Skeletal muscle satellite cell (primary cell): ENCODE data around the gene CCDC83. TPM values are rescaled to one million over a fixed set of nuclear protein-coding genes. Genes with fewer than 3 reads are reported as not detected.

Source experiments
- H3K27me3 ChIP-seq: 2 replicates; pipeline ENCODE4 v1.7.0; 2013; ENCODE audit warnings: low read length; ENCODE audit not compliant: control insufficient read depth, insufficient read depth
- H3K36me3 ChIP-seq: 2 replicates; pipeline ENCODE4 v1.7.0; 2013; ENCODE audit warnings: mild to moderate bottlenecking, control low read depth, low read length; ENCODE audit not compliant: insufficient read depth
- H3K4me1 ChIP-seq: 2 replicates; pipeline ENCODE4 v1.7.0; 2013; ENCODE audit warnings: low read length; ENCODE audit not compliant: control insufficient read depth, insufficient read depth
- H3K4me2 ChIP-seq: 2 replicates; pipeline ENCODE4 v1.7.0; 2013; ENCODE audit warnings: mild to moderate bottlenecking, low read length
- H3K4me3 ChIP-seq: 2 replicates; pipeline ENCODE4 v1.7.0; 2013; ENCODE audit warnings: low read length
- H3K9ac ChIP-seq: 2 replicates; pipeline ENCODE4 v1.7.0; 2013; ENCODE audit warnings: mild to moderate bottlenecking, low read depth, low read length, moderate library complexity
- H3K9me3 ChIP-seq: replicated peaks from 2 replicates; pipeline ENCODE4 v1.7.0; 2013; ENCODE audit warnings: mild to moderate bottlenecking, control low read depth, low read length
- total RNA-seq: library from RNA; depleted of rRNA; stranded (reverse); fragments of >200 nt; gene quantifications from 2 replicates; pipeline ENCODE4 v1.2.3, GENCODE V29; 2012; rRNA removed

The CCDC83 gene
- not detected in 2 replicates for total RNA-seq

GRCh38 chr11:85855341-85855656, at the start of gene CCDC83:
TSS of gene CCDC83 (plus strand) at chr11:85855383. CDS start at chr11:85865124, 9,741 bp downstream.
- Histone ChIP-seq H3K27me3 (no peaks in the 10 kb centered on the region), H3K36me3 (no peaks in the 10 kb centered on the region), H3K4me2 (peak within 1 kb of the TSS; percentile 90), H3K4me3 (peak within 1 kb of the TSS; percentile 78), H3K9me3 (no peaks in the 10 kb centered on the region), H3K9ac (peak within 1 kb of the TSS; percentile 87), H3K4me1 (peaks cover 5% of the 10 kb centered on the region)

- H3K4me3 ChIP-seq: no peak overlapping the region
- no peak overlapping the region for H3K4me2 ChIP-seq
- no peaks in the 10 kb centered on the region for H3K9me3 ChIP-seq
- no peaks in the 10 kb centered on the region for H3K36me3 ChIP-seq
- H3K4me1 ChIP-seq: peaks cover 6% of the 10 kb centered on the region
- peaks cover 8% of the 10 kb centered on the region for H3K27me3 ChIP-seq
- no peak overlapping the region for H3K9ac ChIP-seq
Measured at GRCh38 chr11:85805387-85805786, 49.8 kb upstream of the CCDC83 start.

DNA sequence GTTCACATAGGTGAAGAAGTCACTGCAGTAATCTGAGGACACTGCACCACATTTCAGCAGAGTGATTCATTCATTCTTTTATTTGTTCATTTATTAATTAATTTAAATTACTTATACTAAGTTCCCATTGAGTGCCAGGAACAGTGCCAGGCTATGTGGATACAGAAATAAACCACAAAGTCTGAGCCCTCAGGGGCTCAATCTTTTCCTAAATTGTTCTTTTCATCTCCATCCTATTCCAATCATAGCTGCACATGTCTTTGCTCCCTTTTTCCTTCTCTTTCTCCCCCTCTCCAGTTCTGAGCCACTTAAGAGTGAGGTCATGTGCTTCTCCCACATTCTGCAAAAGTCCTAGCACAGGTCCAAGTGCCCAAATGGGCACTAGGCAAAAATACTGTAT, 49.2 kb upstream of the CCDC83 start:
- Histone ChIP-seq H3K27me3 (peaks cover 14% of the 10 kb centered on the region), H3K9ac (no peak overlapping the region), H3K4me2 (no peak overlapping the region), H3K4me1 (peaks cover 11% of the 10 kb centered on the region), H3K36me3 (no peaks in the 10 kb centered on the region), H3K9me3 (no peaks in the 10 kb centered on the region), H3K4me3 (no peak overlapping the region)

- Histone ChIP-seq H3K4me2 (no peak overlapping the region), H3K36me3 (no peaks in the 10 kb centered on the region), H3K27me3 (peaks cover 14% of the 10 kb centered on the region), H3K9ac (no peak overlapping the region), H3K4me3 (no peak overlapping the region), H3K9me3 (no peaks in the 10 kb centered on the region), H3K4me1 (peaks cover 15% of the 10 kb centered on the region)
Measured at GRCh38 chr11:85806876-85807275, 48.3 kb upstream of the CCDC83 start.

DNA sequence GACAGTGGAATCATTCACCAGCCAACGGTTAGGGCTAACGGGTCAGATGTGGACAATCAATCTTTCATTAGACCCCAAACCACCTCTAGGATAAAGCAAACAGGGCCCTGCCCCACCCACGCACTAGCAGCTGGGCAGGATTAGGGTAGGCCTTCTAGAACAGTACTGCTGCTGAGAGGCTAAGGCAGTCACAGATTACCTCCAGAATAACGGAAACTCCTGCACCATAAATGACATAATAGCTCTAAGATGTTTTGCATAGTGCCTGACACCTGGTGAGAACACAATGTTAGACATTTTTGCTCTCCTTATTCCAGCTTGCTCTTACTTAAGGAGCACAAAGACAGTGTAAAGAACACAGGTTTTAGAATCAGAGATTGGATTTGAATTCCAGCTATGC, 46.0 kb upstream of the CCDC83 start:
- peaks cover 17% of the 10 kb centered on the region for H3K4me1 ChIP-seq
- peaks cover 14% of the 10 kb centered on the region for H3K27me3 ChIP-seq
- peak overlapping the region; percentile 6 for H3K4me2 ChIP-seq
- no peak overlapping the region for H3K9ac ChIP-seq
- H3K4me3 ChIP-seq: no peak overlapping the region
- H3K9me3 ChIP-seq: no peaks in the 10 kb centered on the region
- H3K36me3 ChIP-seq: no peaks in the 10 kb centered on the region

DNA sequence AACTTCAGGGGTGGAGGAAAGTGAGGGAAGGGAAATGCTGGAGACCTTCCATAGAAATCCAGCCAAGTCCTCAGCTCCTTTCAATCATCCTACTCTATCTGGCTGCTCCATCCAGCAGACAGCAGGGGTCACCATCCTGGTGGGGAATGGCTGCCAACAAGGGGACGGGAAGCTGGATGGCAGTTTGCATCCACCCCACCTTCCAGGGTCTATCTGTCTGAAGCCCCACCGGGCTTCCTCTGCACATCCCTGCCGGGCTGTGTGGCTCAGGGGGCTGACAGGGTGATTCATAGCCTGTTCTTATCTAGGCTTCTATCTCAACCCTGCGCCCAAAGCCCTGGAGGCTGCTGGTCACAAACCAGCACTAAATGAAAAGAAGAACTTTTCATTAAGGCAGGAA, 45.3 kb upstream of the CCDC83 start:
- H3K9me3 ChIP-seq: no peaks in the 10 kb centered on the region
- H3K36me3 ChIP-seq: no peaks in the 10 kb centered on the region
- H3K27me3 ChIP-seq: peaks cover 14% of the 10 kb centered on the region
- no peak overlapping the region for H3K9ac ChIP-seq
- peak overlapping the region; percentile 98 for H3K4me2 ChIP-seq
- peaks cover 24% of the 10 kb centered on the region for H3K4me1 ChIP-seq
- peak overlapping the region; percentile 81 for H3K4me3 ChIP-seq

DNA sequence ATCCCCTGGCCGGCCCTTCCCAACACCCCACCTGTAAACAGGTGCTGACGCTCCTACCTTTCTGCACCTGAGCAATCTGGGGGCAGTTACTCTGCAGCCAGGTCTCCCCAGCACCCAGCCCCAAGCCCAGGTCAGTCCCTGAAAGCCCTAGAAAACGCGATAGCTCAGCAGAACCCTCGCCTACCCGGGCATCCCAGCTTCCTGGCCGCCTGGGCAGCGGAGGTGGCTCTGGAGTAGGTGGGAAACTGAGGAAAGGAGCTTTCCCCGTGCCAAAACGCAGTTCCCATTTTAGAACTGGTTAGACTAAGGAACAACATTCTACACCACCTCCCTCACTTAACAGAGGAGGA, 44.7 kb upstream of the CCDC83 start:
- H3K4me3 ChIP-seq: peak overlapping the region; percentile 81
- no peaks in the 10 kb centered on the region for H3K9me3 ChIP-seq
- no peaks in the 10 kb centered on the region for H3K36me3 ChIP-seq
- peak overlapping the region; percentile 98 for H3K4me2 ChIP-seq
- H3K4me1 ChIP-seq: peaks cover 28% of the 10 kb centered on the region
- peak overlapping the region; percentile 76 for H3K9ac ChIP-seq
- H3K27me3 ChIP-seq: peaks cover 14% of the 10 kb centered on the region

DNA sequence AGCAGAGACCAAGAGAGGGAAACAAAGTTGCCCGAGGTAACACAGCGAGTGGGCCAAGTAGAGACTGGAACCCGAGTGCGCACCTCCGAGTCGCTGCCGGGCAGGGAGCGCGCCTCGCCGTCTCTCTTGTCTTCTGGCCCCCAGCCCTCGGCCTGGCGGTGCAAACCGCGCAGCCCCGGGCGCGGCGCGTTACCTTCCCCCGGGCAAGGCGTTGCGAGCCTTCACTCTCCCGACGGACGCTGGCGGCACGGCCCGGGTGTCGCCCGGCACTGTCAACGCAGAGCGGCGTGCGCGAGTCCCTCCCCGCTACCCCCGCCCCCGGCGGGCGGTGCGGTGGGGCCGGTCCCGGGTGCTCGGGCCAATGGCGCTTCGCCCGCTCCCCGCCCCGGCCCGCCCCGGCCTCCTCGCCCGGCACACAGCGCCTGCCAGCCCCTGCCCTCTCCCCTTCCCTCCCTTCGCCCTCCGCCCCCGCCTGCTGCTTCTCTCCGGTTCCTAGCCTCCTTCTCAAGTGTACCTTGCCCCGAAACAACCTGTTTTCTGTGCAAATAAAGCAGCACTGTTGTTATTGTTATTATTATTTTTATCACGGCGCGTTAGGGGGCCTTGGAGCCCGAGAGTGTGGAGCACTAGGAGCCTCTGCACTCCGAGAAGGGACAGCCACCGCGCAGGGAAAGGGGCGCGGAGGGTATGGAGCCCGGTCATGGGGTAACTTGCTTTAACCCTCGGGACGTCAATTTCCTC, 44.1 kb upstream of the CCDC83 start, which contains the start of gene SYTL2:
SYTL2 (minus strand) TSS at position 271 of the 741 bp plus-strand sequence. CDS start 53,416 bp downstream, outside the sequence.
- Histone ChIP-seq H3K4me1 (peaks cover 33% of the 10 kb centered on the region), H3K4me2 (peak within 1 kb of the TSS; percentile 98), H3K27me3 (peaks cover 14% of the 10 kb centered on the region), H3K36me3 (no peaks in the 10 kb centered on the region), H3K9ac (peak within 1 kb of the TSS; percentile 76), H3K9me3 (no peaks in the 10 kb centered on the region), H3K4me3 (peak within 1 kb of the TSS; percentile 81)

DNA sequence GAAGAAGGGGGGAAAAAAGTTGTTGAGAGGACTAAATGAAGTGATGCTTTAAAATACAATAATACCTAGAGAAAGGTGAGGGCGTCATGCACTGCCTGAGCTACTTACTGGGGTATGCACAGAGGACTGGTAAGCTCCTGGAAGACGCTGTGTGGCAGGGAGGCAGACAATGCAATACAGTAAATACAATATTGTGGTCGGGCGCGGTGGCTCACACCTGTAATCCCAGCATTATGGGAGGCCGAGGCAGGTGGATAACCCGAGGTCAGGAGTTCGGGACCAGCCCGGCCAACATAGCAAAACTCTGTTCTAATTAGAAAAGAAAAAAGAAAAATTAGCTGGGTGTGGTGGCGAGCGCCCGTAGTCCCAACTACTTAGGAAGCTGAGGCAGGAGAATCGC, 43.6 kb upstream of the CCDC83 start:
- H3K9me3 ChIP-seq: no peaks in the 10 kb centered on the region
- peak overlapping the region; percentile 98 for H3K4me2 ChIP-seq
- H3K36me3 ChIP-seq: no peaks in the 10 kb centered on the region
- H3K4me3 ChIP-seq: peak overlapping the region; percentile 81
- H3K9ac ChIP-seq: peak overlapping the region; percentile 76
- H3K27me3 ChIP-seq: peaks cover 12% of the 10 kb centered on the region
- peaks cover 39% of the 10 kb centered on the region for H3K4me1 ChIP-seq

DNA sequence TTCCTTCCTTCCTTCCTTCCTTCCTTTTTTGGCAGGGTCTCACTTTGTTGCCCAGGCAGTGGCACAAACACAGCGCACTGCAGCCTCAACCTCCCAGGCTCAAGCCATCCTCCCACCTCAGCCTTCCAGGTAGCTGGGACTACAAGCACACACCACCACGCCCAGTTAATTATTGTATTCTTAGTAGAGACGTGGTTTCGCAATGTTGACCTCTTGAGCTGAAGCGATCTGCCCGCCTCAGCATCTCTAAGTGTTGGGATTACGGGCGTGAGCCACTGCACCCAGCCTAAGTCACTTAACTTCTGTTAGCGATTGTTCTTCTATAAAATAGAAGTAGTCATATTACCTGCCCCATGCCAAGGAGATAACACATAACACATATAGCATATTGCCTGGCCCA, 41.5 kb upstream of the CCDC83 start:
- Histone ChIP-seq H3K4me1 (peaks cover 51% of the 10 kb centered on the region), H3K36me3 (no peaks in the 10 kb centered on the region), H3K4me2 (no peak overlapping the region), H3K9ac (no peak overlapping the region), H3K27me3 (peaks cover 10% of the 10 kb centered on the region), H3K4me3 (no peak overlapping the region), H3K9me3 (no peaks in the 10 kb centered on the region)

- Histone ChIP-seq H3K9me3 (no peaks in the 10 kb centered on the region), H3K4me3 (no peak overlapping the region), H3K9ac (peak overlapping the region; percentile 77), H3K4me1 (peaks cover 46% of the 10 kb centered on the region), H3K27me3 (peaks cover 6% of the 10 kb centered on the region), H3K36me3 (no peaks in the 10 kb centered on the region), H3K4me2 (peak overlapping the region; percentile 57)
Measured at GRCh38 chr11:85815186-85815931, 39.8 kb upstream of the CCDC83 start.
